ENCODE results near the gene SYNE2.

DNA sequence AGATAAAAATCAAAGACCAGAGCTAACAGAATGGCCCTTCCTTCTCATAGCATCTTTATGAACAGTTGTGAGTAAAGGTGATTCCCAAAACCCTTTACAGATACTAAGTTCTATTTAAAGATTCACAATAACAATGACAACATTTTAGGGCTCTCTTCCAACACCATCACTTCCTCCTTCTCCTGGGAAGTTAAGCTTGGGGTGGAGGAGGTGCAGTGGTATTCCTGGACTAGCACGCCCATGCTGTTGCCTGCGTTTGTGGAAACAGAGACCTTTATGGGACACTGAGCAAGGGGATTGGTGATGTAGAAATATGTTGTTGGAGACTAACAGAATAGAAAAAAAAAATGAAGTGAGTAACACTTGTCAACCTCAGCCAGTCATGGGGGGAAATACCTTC is 22.5 kb downstream of the SYNE2 start:
- TF ChIP-seq RAD21 (IDR thresholded peaks at IDR 0.05) (no peak), ATF3 (IDR thresholded peaks at IDR 0.05) (no peak), TAF1 (conservative IDR thresholded peaks at IDR 0.05) (no peak), CTCF (IDR thresholded peaks at IDR 0.05; ENCODE audit: low read depth, low read length, missing input control) (no peak), GABPA (IDR thresholded peaks at IDR 0.05 in 1 of 2, conservative IDR thresholded peaks at IDR 0.05 in 1 of 2) (no peak), REST (IDR thresholded peaks at IDR 0.05) (no peak), FOXA2 (IDR thresholded peaks at IDR 0.05) (no peak), JUND (IDR thresholded peaks at IDR 0.05) (no peak), YY1 (IDR thresholded peaks at IDR 0.05) (no peak), FOXA1 (IDR thresholded peaks at IDR 0.05) (no peak)

All from liver (tissue), 3 donors.